ENCODE measurements around the gene BPHL.
"Not testable (repeated sequence)": the region's sequence is repeated elsewhere in the genome, so short reads cannot be mapped to it uniquely, and the experiment has no call there.

Gene BPHL

DNA sequence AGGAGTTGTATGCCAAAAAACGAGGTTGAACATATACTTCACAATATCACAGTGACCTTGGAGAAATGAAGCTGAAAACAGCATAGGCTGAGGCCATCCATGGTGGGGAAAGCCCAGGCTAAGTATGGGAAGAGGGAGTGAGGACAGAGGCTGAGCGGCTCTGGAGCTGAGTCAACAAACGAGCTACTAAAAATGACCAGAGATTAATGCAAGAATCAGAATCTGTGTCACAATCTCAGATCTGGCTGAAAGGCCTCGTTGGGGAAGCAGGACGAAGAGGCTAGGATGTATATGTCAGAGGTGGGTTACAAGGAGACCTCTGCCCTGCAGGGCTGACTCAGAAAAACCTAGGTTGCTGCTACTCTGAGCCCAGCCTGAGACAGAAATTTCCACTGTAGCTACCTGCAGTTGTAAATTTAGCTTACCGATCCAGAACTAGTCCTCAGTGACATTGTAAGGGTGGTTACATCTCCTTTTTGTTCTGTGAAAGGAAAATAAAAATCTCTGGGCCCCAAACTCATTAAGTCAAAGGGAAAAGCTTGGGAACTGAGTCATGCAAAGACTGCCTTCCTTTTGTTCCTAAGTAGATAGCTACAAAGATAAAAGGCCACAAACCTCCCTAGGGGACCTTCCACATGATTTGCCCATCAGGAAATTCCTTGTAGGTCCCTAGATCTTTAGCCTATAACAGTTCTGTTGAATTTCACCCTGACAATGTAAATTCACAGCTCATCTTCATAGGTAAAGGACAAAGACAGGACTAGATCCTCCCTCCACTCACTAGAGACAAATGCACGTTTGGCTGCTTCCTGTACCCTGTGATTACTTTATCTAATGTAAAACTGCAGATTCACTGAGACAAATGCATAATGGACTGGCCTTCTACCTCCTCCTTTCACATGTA, 47.4 kb downstream of the BPHL start:
- no peak for DNase-seq (ENCODE audit: low spot score)
- TF ChIP-seq, protein P1, sequence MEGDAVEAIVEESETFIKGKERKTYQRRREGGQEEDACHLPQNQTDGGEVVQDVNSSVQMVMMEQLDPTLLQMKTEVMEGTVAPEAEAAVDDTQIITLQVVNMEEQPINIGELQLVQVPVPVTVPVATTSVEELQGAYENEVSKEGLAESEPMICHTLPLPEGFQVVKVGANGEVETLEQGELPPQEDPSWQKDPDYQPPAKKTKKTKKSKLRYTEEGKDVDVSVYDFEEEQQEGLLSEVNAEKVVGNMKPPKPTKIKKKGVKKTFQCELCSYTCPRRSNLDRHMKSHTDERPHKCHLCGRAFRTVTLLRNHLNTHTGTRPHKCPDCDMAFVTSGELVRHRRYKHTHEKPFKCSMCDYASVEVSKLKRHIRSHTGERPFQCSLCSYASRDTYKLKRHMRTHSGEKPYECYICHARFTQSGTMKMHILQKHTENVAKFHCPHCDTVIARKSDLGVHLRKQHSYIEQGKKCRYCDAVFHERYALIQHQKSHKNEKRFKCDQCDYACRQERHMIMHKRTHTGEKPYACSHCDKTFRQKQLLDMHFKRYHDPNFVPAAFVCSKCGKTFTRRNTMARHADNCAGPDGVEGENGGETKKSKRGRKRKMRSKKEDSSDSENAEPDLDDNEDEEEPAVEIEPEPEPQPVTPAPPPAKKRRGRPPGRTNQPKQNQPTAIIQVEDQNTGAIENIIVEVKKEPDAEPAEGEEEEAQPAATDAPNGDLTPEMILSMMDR (IDR thresholded peaks at IDR 0.05) = no peak
- H3K4me3 ChIP-seq = no peak overlapping the region
- no peak overlapping the region for H3K27ac ChIP-seq

DNA sequence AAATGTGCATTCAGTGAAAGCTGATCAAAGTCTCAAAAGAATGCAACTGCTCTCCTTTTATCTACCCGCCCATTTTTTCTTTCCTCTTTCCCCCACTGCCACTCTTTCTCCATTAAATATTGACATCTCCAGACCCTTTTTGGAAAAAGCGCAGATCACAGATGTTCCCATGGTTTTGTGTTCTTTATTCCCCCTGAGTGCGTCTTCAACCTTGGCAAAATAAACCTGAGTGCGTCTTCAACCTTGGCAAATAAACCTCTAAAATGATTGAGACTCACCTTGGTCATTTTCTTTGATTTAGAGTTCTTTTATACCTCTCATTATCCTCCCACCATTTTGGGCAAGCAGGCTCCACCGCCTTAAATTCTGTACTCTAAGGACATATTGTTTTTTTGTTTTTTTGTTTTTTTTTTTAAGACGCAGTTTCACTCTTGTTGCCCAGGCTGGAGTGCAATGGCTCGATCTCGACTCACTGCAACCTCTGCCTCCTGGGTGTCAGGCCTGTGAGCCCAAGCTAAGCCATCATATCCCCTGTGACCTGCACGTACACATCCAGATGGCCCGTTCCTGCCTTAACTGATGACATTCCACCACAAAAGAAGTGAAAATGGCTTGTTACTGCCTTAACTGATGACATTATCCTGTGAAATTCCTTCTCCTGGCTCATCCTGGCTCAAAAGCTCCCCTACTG, 48.2 kb downstream of the BPHL start:
- not testable (repeated sequence) for H3K4me3 ChIP-seq; H3K27ac ChIP-seq; DNase-seq (ENCODE audit: low spot score)

DNA sequence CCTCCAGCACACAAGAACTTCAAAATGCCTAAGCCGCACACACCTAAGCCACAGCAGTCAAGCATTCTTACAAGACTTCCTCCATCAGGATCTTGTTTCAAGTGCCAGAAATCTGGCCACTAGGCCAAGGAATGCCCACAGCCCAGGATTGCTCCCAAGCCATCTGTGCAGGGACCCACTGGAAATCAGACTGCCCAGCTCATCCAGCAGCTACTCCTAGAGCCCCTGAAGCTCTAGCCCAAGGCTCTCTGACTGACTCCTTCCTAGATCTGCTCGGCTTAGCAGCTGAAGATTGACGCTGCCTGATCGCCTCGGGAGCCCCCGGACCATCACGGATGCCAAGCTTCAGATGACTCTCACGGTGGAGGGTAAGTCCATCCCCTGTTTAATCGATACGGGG, 49.5 kb downstream of the BPHL start:
- not testable (repeated sequence) for DNase-seq (ENCODE audit: low spot score); H3K27ac ChIP-seq; H3K4me3 ChIP-seq

GRCh38 chr6:3170676-3171075, 52.2 kb downstream of the BPHL start:
- not testable (repeated sequence) for DNase-seq (ENCODE audit: low spot score); H3K27ac ChIP-seq; H3K4me3 ChIP-seq

GRCh38 chr6:3171313-3172175, 53.0 kb downstream of the BPHL start:
- DNase-seq (ENCODE audit: low spot score) = not testable (repeated sequence)
- peak overlapping the region; percentile 20 to 36 for H3K27ac ChIP-seq

GRCh38 chr6:3172789-3173188, 54.3 kb downstream of the BPHL start:
- not testable (repeated sequence) for H3K27ac ChIP-seq; H3K4me3 ChIP-seq; DNase-seq (ENCODE audit: low spot score)

More at GRCh38 chr6:3171313-3172175, 53.0 kb downstream of the BPHL start:
- H3K4me3 ChIP-seq = not testable (repeated sequence)

DNA sequence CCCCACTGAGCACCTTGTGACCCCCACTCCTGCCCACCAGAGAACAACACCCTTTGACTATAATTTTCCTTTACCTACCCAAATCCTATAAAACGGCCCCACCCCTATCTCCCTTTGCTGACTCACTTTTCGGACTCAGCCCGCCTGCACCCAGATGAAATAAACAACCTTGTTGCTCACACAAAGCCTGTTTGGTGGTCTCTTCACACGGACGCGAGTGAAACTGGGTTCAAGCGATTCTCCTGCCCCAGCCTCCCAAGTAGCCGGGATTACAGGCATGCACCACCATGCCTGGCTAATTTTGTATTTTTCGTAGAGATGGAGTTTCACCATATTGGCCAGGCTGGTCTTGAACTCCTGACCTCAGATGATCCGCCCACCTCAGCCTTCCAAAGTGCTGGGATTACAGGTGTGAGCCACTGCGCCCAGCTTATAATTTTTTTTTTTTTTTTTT, 55.2 kb downstream of the BPHL start:
- H3K4me3 ChIP-seq; DNase-seq (ENCODE audit: low spot score); H3K27ac ChIP-seq: not testable (repeated sequence)

DNA sequence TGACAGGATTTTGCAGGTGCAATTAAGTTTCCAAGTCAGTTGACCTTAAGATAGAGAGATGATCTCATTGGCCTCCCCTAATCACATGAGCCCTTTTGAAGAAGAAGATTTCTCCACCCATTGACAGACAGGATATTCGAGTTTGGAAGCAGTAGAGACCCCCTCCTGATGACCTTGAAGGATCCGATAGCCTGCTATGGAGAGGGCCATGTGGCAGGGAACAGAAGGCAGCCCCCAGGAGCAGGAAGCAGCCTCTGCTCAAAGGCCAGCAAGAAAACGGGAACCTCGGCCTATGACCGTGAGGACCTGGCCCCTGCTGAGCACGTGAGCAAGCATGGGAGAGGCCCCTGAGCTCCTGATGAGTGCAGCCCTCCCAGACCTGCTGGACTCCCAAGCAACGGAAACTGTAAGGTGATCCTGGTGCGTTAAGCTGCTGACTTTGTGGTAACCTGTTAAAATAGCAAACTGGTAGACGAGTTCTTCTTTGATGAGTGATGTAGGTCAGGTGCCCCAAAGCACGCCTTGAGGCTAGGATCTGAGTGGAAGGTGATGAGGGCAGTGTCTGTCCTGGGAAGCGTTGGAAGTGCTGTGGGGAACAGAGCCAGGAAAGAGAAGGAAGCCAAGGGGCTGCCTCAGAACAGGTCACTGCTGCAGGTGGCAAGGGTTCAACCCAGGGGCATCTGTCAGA, 57.3 kb downstream of the BPHL start:
- TF ChIP-seq, protein P1 (IDR thresholded peaks at IDR 0.05) = no peak

DNA sequence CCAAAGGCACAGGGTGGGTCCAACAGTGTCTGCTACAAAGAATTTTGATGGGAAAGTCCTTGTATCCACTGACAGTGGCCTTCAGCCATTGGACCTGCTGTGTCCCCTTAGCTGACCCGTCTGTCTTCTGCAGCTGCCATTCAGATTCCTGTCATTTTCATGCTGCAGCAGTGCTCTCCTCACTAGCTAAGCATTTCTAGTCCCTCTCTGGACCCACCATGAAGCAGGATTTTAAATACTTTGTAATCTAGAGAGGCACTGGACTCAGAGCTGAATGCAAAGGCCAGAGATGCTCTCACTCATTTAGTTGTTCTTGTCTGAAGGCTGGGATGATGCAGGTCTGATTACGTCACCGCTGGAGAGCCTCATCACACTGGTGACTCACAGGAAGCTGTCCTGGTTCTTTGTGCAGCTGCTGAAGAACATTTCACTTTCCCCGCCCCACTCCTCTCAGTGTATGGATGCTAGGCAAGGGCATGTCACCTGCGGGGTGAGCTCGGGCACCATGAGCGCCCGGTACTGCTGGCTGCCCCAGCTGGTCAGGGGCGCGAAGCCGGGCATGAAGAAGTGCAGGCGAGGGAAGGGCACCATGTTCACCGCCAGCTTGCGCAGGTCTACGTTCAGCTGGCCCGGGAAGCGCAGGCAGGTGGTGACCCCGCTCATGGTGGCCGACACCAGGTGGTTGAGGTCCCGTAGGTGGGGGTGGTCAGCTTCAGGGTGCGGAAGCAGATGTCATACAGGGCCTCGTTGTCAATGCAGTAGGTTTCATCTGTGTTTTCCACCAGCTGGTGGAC, 58.2 kb downstream of the BPHL start:
- TF ChIP-seq, protein P1 (IDR thresholded peaks at IDR 0.05) = no peak
- H3K4me3 ChIP-seq = no peak overlapping the region
- DNase-seq (ENCODE audit: low spot score) = no peak
- no peak overlapping the region for H3K27ac ChIP-seq

More for the DNA sequence above, 57.3 kb downstream of the BPHL start:
- Histone ChIP-seq H3K4me3 (no peak overlapping the region), H3K27ac (no peak overlapping the region)
- DNase-seq (ENCODE audit: low spot score) = no peak

- not testable (repeated sequence) for H3K4me3 ChIP-seq; H3K27ac ChIP-seq; DNase-seq (ENCODE audit: low spot score)
These were observed 60.2 kb downstream of the BPHL start for GRCh38 chr6:3178666-3179065.

- H3K27ac ChIP-seq; DNase-seq (ENCODE audit: low spot score): not testable (repeated sequence)
- peak overlapping the region; percentile 55 for H3K4me3 ChIP-seq
These were observed 61.4 kb downstream of the BPHL start for GRCh38 chr6:3179945-3180344.
